MM.1S (cell line): ENCODE results near the gene MPRIP.

Experiments used
- CTCF ChIP-seq: fragments of 300-600 bp; sonication (generic); IDR thresholded peaks from 2 replicates; pipeline ENCODE4 v1.5.1; 2016; ENCODE audit warnings: antibody characterized with exemption, low read length, mixed read lengths
- EZH2 ChIP-seq: fragments of 300-600 bp; sonication (generic); optimal IDR thresholded peaks from 2 replicates; pipeline ENCODE3; 2017; ENCODE audit warnings: low read depth, mild to moderate bottlenecking, antibody characterized with exemption, low read length, mixed read lengths

GRCh38 chr17:17172990-17173389 lies 130.7 kb downstream of the MPRIP start:
- TF ChIP-seq CTCF: no peak
- no peak for TF ChIP-seq EZH2
